ENCODE data around the gene RBM33.

GRCh38 chr7:155683714-155684113 lies 39.3 kb downstream of the RBM33 start:
- no peak for TF ChIP-seq CTCF (IDR thresholded peaks at IDR 0.05)
- TF ChIP-seq EP300 (IDR thresholded peaks at IDR 0.05): no peak

Data from esophagus muscularis mucosa (tissue), 3 donors.